ENCODE data around the gene EIF4EBP2.
A peak's percentile ranks its signal among the peaks of the same experiment; 100 is the strongest.

The EIF4EBP2 gene

GRCh38 chr10:70461397-70462348 is 57.7 kb downstream of the EIF4EBP2 start:
- no peak for TF ChIP-seq JUND (IDR thresholded peaks at IDR 0.05; ENCODE audit: low read depth)
- in situ Hi-C loops (cut with HindIII; ENCODE audit: low pct_unique_long_range_greater_than_20kb, low sequenced_read_pairs): no loop called here
- DNase-seq (ENCODE audit: low read depth in 1 of 2, low spot score in 1 of 2): peak; percentile 65 to 79

- in situ Hi-C loops (cut with HindIII; ENCODE audit: low pct_unique_long_range_greater_than_20kb, low sequenced_read_pairs): no loop called here
- DNase-seq (ENCODE audit: low read depth in 1 of 2, low spot score in 1 of 2): peak in 1 of 2 experiments; percentile 15
- no peak for TF ChIP-seq JUND (IDR thresholded peaks at IDR 0.05; ENCODE audit: low read depth)
Measured at GRCh38 chr10:70462349-70462984, 58.5 kb downstream of the EIF4EBP2 start.

- no peak for TF ChIP-seq JUND (IDR thresholded peaks at IDR 0.05; ENCODE audit: low read depth)
- in situ Hi-C loops (cut with HindIII; ENCODE audit: low pct_unique_long_range_greater_than_20kb, low sequenced_read_pairs): no loop called here
- DNase-seq (ENCODE audit: low read depth in 1 of 2, low spot score in 1 of 2): no peak
Measured at GRCh38 chr10:70465278-70465677, 61.3 kb downstream of the EIF4EBP2 start.

- in situ Hi-C loops (cut with HindIII; ENCODE audit: low pct_unique_long_range_greater_than_20kb, low sequenced_read_pairs): no loop called here
- DNase-seq (ENCODE audit: low read depth in 1 of 2, low spot score in 1 of 2): no peak
Measured at GRCh38 chr10:70465832-70466231, 61.9 kb downstream of the EIF4EBP2 start.

GRCh38 chr10:70466951-70467350 is 63.0 kb downstream of the EIF4EBP2 start:
- no peak for TF ChIP-seq JUND (IDR thresholded peaks at IDR 0.05; ENCODE audit: low read depth)
- DNase-seq (ENCODE audit: low read depth in 1 of 2, low spot score in 1 of 2): no peak
- in situ Hi-C loops (cut with HindIII; ENCODE audit: low pct_unique_long_range_greater_than_20kb, low sequenced_read_pairs): no loop called here

More at GRCh38 chr10:70465832-70466231, 61.9 kb downstream of the EIF4EBP2 start:
- TF ChIP-seq JUND (IDR thresholded peaks at IDR 0.05; ENCODE audit: low read depth): no peak

GRCh38 chr10:70472799-70473454 is 69.0 kb downstream of the EIF4EBP2 start:
- no peak for TF ChIP-seq JUND (IDR thresholded peaks at IDR 0.05; ENCODE audit: low read depth)
- no peak for DNase-seq (ENCODE audit: low read depth in 1 of 2, low spot score in 1 of 2)

GRCh38 chr10:70474780-70475179 is 70.8 kb downstream of the EIF4EBP2 start:
- DNase-seq (ENCODE audit: low read depth in 1 of 2, low spot score in 1 of 2): peak in 1 of 2 experiments; percentile 28
- in situ Hi-C loops (cut with HindIII; ENCODE audit: low pct_unique_long_range_greater_than_20kb, low sequenced_read_pairs): no loop called here
- TF ChIP-seq JUND (IDR thresholded peaks at IDR 0.05; ENCODE audit: low read depth): no peak

More at GRCh38 chr10:70472799-70473454, 69.0 kb downstream of the EIF4EBP2 start:
- in situ Hi-C loops (cut with HindIII; ENCODE audit: low pct_unique_long_range_greater_than_20kb, low sequenced_read_pairs): no loop called here

GRCh38 chr10:70475661-70476060 is 71.7 kb downstream of the EIF4EBP2 start:
- DNase-seq (ENCODE audit: low read depth in 1 of 2, low spot score in 1 of 2): no peak
- in situ Hi-C loops (cut with HindIII; ENCODE audit: low pct_unique_long_range_greater_than_20kb, low sequenced_read_pairs): no loop called here
- no peak for TF ChIP-seq JUND (IDR thresholded peaks at IDR 0.05; ENCODE audit: low read depth)

GRCh38 chr10:70476249-70477035 is 72.5 kb downstream of the EIF4EBP2 start:
- in situ Hi-C loops (cut with HindIII; ENCODE audit: low pct_unique_long_range_greater_than_20kb, low sequenced_read_pairs): no loop called here
- DNase-seq (ENCODE audit: low read depth in 1 of 2, low spot score in 1 of 2): no peak
- no peak for TF ChIP-seq JUND (IDR thresholded peaks at IDR 0.05; ENCODE audit: low read depth)

GRCh38 chr10:70477661-70478162 is 73.8 kb downstream of the EIF4EBP2 start:
- no peak for TF ChIP-seq JUND (IDR thresholded peaks at IDR 0.05; ENCODE audit: low read depth)
- DNase-seq (ENCODE audit: low read depth in 1 of 2, low spot score in 1 of 2): no peak
- in situ Hi-C loops (cut with HindIII; ENCODE audit: low pct_unique_long_range_greater_than_20kb, low sequenced_read_pairs): no loop called here

Measured in T47D (cell line).